ENCODE results near the gene PTPRG.

DNA sequence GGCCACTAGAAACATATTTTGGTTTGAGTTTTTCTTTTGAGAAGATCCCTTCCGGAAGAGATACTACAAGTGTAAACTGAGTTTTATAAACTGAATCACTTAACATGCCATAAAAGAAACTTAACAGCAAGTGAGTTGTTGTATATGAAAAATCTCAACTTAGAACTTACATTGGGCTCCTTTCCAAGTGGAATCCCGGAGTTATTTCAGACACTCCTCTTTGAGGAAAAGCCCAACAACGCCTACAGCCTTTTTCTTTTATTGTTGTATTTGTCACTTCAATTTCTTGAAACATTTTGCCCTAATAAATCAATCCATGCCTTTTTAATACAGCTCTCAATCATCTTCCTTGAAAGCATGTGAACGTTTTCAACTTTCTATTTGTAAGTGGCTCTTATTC, 674.6 kb downstream of the PTPRG start:
- TF ChIP-seq FOS (IDR thresholded peaks at IDR 0.05; ENCODE audit: borderline replicate concordance, insufficient read depth, low read length) (no peak), POLR2AphosphoS5 (IDR thresholded peaks at IDR 0.05; ENCODE audit: insufficient read depth, low read depth, low read length) (no peak), POLR2A (IDR thresholded peaks at IDR 0.05; ENCODE audit: low read depth, low read length) (no peak), EZH2 (IDR thresholded peaks at IDR 0.05; ENCODE audit: borderline replicate concordance, low read depth, low read length, severe bottlenecking) (no peak), MAX (IDR thresholded peaks at IDR 0.05; ENCODE audit: insufficient read depth, insufficient read length) (no peak), MYC (IDR thresholded peaks at IDR 0.05; ENCODE audit: low read depth, low read length) (no peak), JUN (IDR thresholded peaks at IDR 0.05; ENCODE audit: borderline replicate concordance, insufficient read depth, insufficient read length, low read depth) (no peak)
- TF ChIP-seq, protein P1, sequence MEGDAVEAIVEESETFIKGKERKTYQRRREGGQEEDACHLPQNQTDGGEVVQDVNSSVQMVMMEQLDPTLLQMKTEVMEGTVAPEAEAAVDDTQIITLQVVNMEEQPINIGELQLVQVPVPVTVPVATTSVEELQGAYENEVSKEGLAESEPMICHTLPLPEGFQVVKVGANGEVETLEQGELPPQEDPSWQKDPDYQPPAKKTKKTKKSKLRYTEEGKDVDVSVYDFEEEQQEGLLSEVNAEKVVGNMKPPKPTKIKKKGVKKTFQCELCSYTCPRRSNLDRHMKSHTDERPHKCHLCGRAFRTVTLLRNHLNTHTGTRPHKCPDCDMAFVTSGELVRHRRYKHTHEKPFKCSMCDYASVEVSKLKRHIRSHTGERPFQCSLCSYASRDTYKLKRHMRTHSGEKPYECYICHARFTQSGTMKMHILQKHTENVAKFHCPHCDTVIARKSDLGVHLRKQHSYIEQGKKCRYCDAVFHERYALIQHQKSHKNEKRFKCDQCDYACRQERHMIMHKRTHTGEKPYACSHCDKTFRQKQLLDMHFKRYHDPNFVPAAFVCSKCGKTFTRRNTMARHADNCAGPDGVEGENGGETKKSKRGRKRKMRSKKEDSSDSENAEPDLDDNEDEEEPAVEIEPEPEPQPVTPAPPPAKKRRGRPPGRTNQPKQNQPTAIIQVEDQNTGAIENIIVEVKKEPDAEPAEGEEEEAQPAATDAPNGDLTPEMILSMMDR (IDR thresholded peaks at IDR 0.05; ENCODE audit: extremely low read depth in 1 of 2, insufficient read depth in 1 of 2, low read depth in 1 of 2, low read length in 2 of 2): no peak
